GM12874 (cell line): Measurements from ENCODE around the gene VSIG10.

Source experiments
- TF ChIP-seq, protein P1 (sequence below): IDR thresholded peaks from 2 replicates; pipeline ENCODE4 v1.5.1; 2011; ENCODE audit warnings: low read depth, mild to moderate bottlenecking, control low read depth, low read length, moderate library complexity; ENCODE audit not compliant: insufficient read depth

The VSIG10 gene

GRCh38 chr12:118063576-118064391 lies 40.0 kb downstream of the VSIG10 start:
- TF ChIP-seq, protein P1, sequence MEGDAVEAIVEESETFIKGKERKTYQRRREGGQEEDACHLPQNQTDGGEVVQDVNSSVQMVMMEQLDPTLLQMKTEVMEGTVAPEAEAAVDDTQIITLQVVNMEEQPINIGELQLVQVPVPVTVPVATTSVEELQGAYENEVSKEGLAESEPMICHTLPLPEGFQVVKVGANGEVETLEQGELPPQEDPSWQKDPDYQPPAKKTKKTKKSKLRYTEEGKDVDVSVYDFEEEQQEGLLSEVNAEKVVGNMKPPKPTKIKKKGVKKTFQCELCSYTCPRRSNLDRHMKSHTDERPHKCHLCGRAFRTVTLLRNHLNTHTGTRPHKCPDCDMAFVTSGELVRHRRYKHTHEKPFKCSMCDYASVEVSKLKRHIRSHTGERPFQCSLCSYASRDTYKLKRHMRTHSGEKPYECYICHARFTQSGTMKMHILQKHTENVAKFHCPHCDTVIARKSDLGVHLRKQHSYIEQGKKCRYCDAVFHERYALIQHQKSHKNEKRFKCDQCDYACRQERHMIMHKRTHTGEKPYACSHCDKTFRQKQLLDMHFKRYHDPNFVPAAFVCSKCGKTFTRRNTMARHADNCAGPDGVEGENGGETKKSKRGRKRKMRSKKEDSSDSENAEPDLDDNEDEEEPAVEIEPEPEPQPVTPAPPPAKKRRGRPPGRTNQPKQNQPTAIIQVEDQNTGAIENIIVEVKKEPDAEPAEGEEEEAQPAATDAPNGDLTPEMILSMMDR, result no peak

- TF ChIP-seq, protein P1, result no peak
Measured at GRCh38 chr12:118061873-118062843, 41.7 kb downstream of the VSIG10 start.

DNA sequence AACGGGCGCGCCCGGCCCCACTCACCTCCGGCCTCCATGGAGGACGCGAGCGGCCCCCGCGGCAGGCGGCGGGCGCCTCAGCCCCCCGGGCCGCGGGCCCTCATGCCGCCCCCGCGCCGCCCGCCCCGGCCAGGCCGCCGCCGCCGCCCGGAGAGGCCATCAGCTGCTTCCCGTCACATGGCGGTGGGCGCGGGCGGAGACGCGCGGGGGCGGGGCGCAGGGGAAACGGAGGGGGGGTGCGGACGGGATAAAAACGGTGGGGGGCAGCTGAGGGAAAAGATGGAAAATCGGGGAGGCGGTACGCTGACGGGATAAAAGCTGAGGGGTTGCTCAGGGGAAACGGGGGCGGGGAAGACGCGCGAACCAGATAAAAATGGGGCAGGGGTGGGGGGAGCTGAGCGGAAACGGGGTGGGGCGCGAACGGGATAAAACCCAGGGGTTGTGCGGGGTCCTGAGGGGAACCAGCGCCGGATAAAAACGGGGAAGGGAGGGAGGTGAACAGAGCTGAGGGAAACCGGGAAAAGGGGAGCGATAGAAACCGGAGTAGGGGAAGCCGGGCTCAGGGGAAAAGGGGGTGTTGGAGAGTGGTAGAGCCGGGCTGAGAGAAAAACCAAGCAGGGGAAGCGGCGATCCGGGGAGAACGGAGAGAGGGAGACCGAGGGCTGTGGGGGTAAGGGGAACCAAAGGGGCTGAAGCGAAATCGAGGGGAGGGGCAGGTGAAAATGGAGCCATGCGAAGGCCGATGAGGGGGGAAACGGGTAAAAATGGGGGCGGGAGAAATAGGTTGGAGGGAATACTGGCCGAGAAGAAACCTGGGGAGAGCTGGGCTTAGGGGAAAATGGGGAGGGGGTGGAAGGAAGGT lies 42.6 kb downstream of the VSIG10 start, which contains the start of gene WSB2:
Gene WSB2, minus strand, starts transcription at position 169 of the 862 bp plus-strand sequence. Its CDS starts 131 bp downstream, at position 38.
- TF ChIP-seq, protein P1, result no peak

GRCh38 chr12:118060301-118061010 lies 43.4 kb downstream of the VSIG10 start:
- TF ChIP-seq, protein P1, result no peak

GRCh38 chr12:118059341-118060191 lies 44.2 kb downstream of the VSIG10 start:
- TF ChIP-seq, protein P1, result no peak

DNA sequence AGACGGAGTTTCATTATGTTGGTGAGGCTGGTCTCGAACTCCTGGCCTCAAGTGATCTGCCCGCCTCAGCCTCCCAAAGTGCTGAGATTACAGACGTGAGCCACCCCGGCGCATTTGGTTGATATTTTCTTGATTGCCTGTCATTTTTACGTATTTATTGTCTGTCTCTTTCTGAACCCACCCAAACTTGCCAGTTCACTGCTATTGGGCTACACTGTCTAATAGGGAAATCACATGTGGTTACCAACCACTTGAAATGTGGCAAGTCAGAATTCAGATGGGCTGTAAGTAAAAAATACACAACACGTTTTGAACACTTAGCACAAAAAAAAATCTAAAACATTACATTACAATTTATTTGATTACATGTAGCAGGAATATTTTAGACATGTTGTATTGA lies 44.9 kb downstream of the VSIG10 start:
- TF ChIP-seq, protein P1, result no peak
